NOMO-1 treated with dmso at 0.1 percent for 144 hours (cell line): ENCODE results near the gene HMGB1.

Experiments
- DNase-seq: peaks from one replicate; lab custom pipeline; 2025; ENCODE audit not compliant: unreplicated experiment; lab: John Stamatoyannopoulos, UW

HMGB1 gene

GRCh38 chr13:30435911-30436451, 29.8 kb downstream of the HMGB1 start:
- no peak for DNase-seq

- DNase-seq = no peak
These were observed 34.3 kb downstream of the HMGB1 start for GRCh38 chr13:30431269-30431940.

- peak; percentile 6 for DNase-seq
These were observed 35.7 kb downstream of the HMGB1 start for GRCh38 chr13:30429721-30430694.

- no peak for DNase-seq
These were observed 36.5 kb downstream of the HMGB1 start for GRCh38 chr13:30429235-30429634.

GRCh38 chr13:30423891-30424290, 41.8 kb downstream of the HMGB1 start:
- no peak for DNase-seq

GRCh38 chr13:30422054-30422839, 43.5 kb downstream of the HMGB1 start, which contains the start of gene UBE2L5:
Gene UBE2L5, plus strand, starts transcription at chr13:30422493. Its CDS starts 5,498 bp downstream, at chr13:30427991.
- peak; percentile 45 for DNase-seq

GRCh38 chr13:30421093-30422053, 44.4 kb downstream of the HMGB1 start:
- DNase-seq = peak; percentile 47

GRCh38 chr13:30418717-30419459, 46.8 kb downstream of the HMGB1 start:
- no peak for DNase-seq

GRCh38 chr13:30418075-30418716, 47.5 kb downstream of the HMGB1 start:
- DNase-seq = no peak

GRCh38 chr13:30416471-30416870, 49.3 kb downstream of the HMGB1 start:
- DNase-seq = no peak

GRCh38 chr13:30415430-30416030, 50.2 kb downstream of the HMGB1 start:
- DNase-seq = no peak

GRCh38 chr13:30413842-30414241, 51.9 kb downstream of the HMGB1 start:
- DNase-seq = peak; percentile 61

- no peak for DNase-seq
These were observed 53.4 kb downstream of the HMGB1 start for GRCh38 chr13:30412346-30412745.

- DNase-seq = no peak
These were observed 55.0 kb downstream of the HMGB1 start for GRCh38 chr13:30410705-30411125.

GRCh38 chr13:30409886-30410704, 55.6 kb downstream of the HMGB1 start:
- DNase-seq = no peak

GRCh38 chr13:30408319-30409101, 57.2 kb downstream of the HMGB1 start:
- peak; percentile 92 for DNase-seq
